Measurements from ENCODE around the gene KRT77. TPM values are rescaled to one million over a fixed set of nuclear protein-coding genes. Genes with fewer than 3 reads are reported as not detected.
"Not testable (repeated sequence)": the region's sequence is repeated elsewhere in the genome, so short reads cannot be mapped to it uniquely, and the experiment has no call there.

The KRT77 gene
- total RNA-seq, 1 experiment from 2014 or later: not detected

DNA sequence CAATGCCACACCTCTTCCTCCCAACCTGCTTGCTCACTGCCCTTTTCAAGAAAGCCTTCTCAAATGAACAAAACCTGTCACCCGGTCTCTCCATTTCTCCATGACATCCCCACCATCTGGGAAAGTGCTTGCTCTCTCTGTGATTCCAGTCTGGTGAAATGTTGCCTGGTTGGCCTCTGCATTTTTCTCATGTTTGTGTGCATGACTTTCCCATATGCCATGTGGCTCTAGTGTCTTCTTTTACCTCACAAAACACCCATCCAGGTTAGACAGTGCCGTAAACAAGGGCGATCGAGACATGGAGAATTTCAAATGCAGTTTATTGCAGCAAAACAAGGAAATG lies 28.9 kb downstream of the KRT77 start:
- peak in 1 of 2 experiments; percentile 91 for DNase-seq (ENCODE audit: low read depth in 1 of 2, low spot score in 2 of 2)
- Histone ChIP-seq H3K27me3 (replicated peaks) (no peaks in the 10 kb centered on the region), H3K36me3 (peaks cover 77% of the 10 kb centered on the region), H3K9me3 (replicated peaks) (peaks cover 15% of the 10 kb centered on the region), H3K4me3 (no peak overlapping the region), H3K27ac (no peak overlapping the region), H3K4me1 (replicated peaks) (peaks cover 13% of the 10 kb centered on the region)

- H3K27ac ChIP-seq: no peak overlapping the region
- DNase-seq (ENCODE audit: low read depth in 1 of 2, low spot score in 2 of 2): peak in 1 of 2 experiments; percentile 74
These were observed 29.5 kb downstream of the KRT77 start for GRCh38 chr12:52673713-52674432.

DNA sequence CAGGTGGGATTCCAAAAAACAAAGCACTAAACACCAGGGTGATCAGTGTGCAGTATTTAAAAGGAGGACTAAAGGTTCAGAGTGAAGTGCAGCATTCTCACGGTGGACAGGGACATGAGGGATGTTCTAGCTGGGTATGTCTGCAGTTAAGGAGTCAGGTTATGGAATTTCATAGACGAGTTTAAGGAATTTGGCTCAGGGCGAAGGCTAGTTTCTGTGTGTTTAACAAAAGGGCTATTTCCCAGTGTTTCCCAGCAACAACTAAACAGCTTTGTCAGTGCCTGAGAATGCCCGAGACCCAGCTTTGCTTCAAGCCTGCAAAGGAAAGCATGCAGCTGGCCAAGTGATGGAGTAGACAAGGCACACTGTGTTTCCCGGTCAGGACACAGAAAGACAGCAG lies 30.1 kb downstream of the KRT77 start:
- Histone ChIP-seq H3K4me3 (no peak overlapping the region), H3K27ac (no peak overlapping the region), H3K27me3 (replicated peaks) (no peaks in the 10 kb centered on the region), H3K4me1 (replicated peaks) (peaks cover 13% of the 10 kb centered on the region), H3K36me3 (peaks cover 86% of the 10 kb centered on the region), H3K9me3 (replicated peaks) (peaks cover 13% of the 10 kb centered on the region)
- DNase-seq (ENCODE audit: low read depth in 1 of 2, low spot score in 2 of 2): peak; percentile 78 to 93

More at GRCh38 chr12:52673713-52674432, 29.5 kb downstream of the KRT77 start:
- Histone ChIP-seq H3K4me3 (no peak overlapping the region), H3K27me3 (replicated peaks) (no peaks in the 10 kb centered on the region), H3K36me3 (peaks cover 80% of the 10 kb centered on the region), H3K9me3 (replicated peaks) (peaks cover 13% of the 10 kb centered on the region), H3K4me1 (replicated peaks) (peaks cover 13% of the 10 kb centered on the region)

GRCh38 chr12:52672321-52672933 lies 30.9 kb downstream of the KRT77 start:
- DNase-seq (ENCODE audit: low read depth in 1 of 2, low spot score in 2 of 2): peak; percentile 92 to 99
- Histone ChIP-seq H3K27ac (peak overlapping the region; percentile 0; the same call in 1 of the 2 replicates), H3K27me3 (replicated peaks) (no peaks in the 10 kb centered on the region), H3K36me3 (peaks cover 90% of the 10 kb centered on the region), H3K4me1 (replicated peaks) (peaks cover 13% of the 10 kb centered on the region), H3K4me3 (no peak overlapping the region), H3K9me3 (replicated peaks) (peaks cover 13% of the 10 kb centered on the region)

GRCh38 chr12:52670961-52671360 lies 32.4 kb downstream of the KRT77 start:
- Histone ChIP-seq H3K27me3 (replicated peaks) (no peaks in the 10 kb centered on the region), H3K36me3 (peaks cover 75% of the 10 kb centered on the region), H3K4me3 (no peak overlapping the region), H3K27ac (no peak overlapping the region), H3K9me3 (replicated peaks) (peaks cover 5% of the 10 kb centered on the region; the same call in 1 of the 2 replicates), H3K4me1 (replicated peaks) (peaks cover 13% of the 10 kb centered on the region)
- peak in 1 of 2 experiments; percentile 88 for DNase-seq (ENCODE audit: low read depth in 1 of 2, low spot score in 2 of 2)

DNA sequence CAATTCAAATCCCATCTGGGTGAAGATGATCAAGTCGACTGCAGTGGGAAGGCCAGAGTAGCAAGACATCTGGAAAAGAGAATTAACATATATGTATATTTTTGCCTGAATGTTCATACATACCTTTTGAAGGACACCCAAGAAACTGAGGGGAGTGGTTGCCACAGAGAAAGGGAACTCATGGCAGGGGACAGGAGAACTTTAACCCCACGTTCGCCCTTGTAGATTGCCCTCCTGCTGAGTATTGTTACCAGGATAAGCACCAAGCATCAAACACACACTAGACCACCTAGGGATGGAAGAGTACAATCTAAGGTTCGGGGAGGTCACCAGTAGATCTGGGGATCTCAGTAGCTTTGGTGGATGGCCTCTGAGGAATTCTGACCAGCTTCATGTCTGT lies 32.8 kb downstream of the KRT77 start:
- H3K4me1 ChIP-seq (replicated peaks): peaks cover 13% of the 10 kb centered on the region
- no peak overlapping the region for H3K4me3 ChIP-seq
- H3K9me3 ChIP-seq (replicated peaks): peaks cover 5% of the 10 kb centered on the region; the same call in 1 of the 2 replicates
- DNase-seq (ENCODE audit: low read depth in 1 of 2, low spot score in 2 of 2): peak; percentile 79 to 90
- H3K27me3 ChIP-seq (replicated peaks): no peaks in the 10 kb centered on the region
- peaks cover 70% of the 10 kb centered on the region for H3K36me3 ChIP-seq
- H3K27ac ChIP-seq: no peak overlapping the region

GRCh38 chr12:52669941-52670340 lies 33.4 kb downstream of the KRT77 start:
- H3K4me1 ChIP-seq (replicated peaks): peaks cover 13% of the 10 kb centered on the region
- peaks cover 65% of the 10 kb centered on the region for H3K36me3 ChIP-seq
- H3K27ac ChIP-seq; H3K9me3 ChIP-seq (replicated peaks); H3K4me3 ChIP-seq; H3K27me3 ChIP-seq (replicated peaks): not testable (repeated sequence)
- peak in 1 of 2 experiments; percentile 91 for DNase-seq (ENCODE audit: low read depth in 1 of 2, low spot score in 2 of 2)

DNA sequence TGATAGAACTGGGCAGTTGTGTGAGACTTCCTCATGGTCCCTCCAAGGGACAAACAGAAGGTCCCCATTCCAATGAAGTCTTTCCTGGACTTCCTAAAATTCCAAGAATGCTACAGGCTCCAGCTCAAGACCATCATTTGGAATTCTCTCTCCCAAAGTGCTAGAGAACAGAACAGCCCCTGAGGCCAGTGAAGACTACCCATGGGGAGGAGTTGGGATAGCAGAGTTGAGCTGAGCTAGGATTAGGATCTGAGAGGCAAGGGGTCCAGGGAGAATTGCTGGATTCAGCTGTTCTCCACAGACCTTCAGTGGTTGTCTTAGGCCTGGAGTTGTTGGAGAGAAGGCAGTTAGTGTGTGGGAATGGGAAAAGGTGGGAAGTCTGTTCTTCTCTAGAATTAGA lies 33.9 kb downstream of the KRT77 start:
- Histone ChIP-seq H3K36me3 (peaks cover 60% of the 10 kb centered on the region), H3K4me1 (replicated peaks) (peaks cover 13% of the 10 kb centered on the region), H3K27ac (no peak overlapping the region), H3K4me3 (no peak overlapping the region), H3K9me3 (replicated peaks) (peaks cover 5% of the 10 kb centered on the region; the same call in 1 of the 2 replicates), H3K27me3 (replicated peaks) (no peaks in the 10 kb centered on the region)
- DNase-seq (ENCODE audit: low read depth in 1 of 2, low spot score in 2 of 2): peak; percentile 80 to 91

DNA sequence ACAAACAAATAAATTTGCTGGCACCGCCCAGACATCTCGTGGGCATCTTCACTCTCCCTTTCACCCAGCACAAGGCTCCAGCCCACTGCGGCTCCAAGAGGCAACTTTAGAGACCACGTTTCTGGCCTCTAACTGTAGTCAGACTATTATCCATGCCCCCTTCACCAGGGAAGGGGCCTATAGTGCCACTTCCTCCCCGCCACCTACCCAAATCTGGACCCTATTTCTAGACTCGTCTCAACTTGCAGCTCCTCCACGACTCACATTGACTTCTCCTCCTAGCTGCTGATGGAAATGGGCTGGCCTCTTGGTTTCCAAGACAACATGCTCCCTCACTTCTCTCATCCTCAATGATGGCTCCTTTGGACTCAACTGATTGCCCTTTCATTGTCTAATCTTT lies 35.4 kb downstream of the KRT77 start:
- peak in 1 of 2 experiments; percentile 95 for DNase-seq (ENCODE audit: low read depth in 1 of 2, low spot score in 2 of 2)
- H3K36me3 ChIP-seq: peaks cover 45% of the 10 kb centered on the region
- no peaks in the 10 kb centered on the region for H3K27me3 ChIP-seq (replicated peaks)
- H3K27ac ChIP-seq: no peak overlapping the region
- H3K9me3 ChIP-seq (replicated peaks): no peaks in the 10 kb centered on the region; the same call in 1 of the 2 replicates
- H3K4me3 ChIP-seq: no peak overlapping the region
- peaks cover 13% of the 10 kb centered on the region for H3K4me1 ChIP-seq (replicated peaks)

- no peaks in the 10 kb centered on the region for H3K27me3 ChIP-seq (replicated peaks)
- H3K9me3 ChIP-seq (replicated peaks): no peaks in the 10 kb centered on the region; the same call in 1 of the 2 replicates
- H3K4me1 ChIP-seq (replicated peaks): peaks cover 9% of the 10 kb centered on the region
- peaks cover 40% of the 10 kb centered on the region for H3K36me3 ChIP-seq
- H3K27ac ChIP-seq: no peak overlapping the region
- no peak for DNase-seq (ENCODE audit: low read depth in 1 of 2, low spot score in 2 of 2)
- H3K4me3 ChIP-seq: no peak overlapping the region
These were observed 35.8 kb downstream of the KRT77 start for GRCh38 chr12:52667509-52667908.

GRCh38 chr12:52666471-52666870 lies 36.9 kb downstream of the KRT77 start:
- Histone ChIP-seq H3K27ac (no peak overlapping the region), H3K27me3 (replicated peaks) (peaks cover 4% of the 10 kb centered on the region; the same call in 1 of the 2 replicates), H3K4me3 (no peak overlapping the region), H3K4me1 (replicated peaks) (no peaks in the 10 kb centered on the region), H3K9me3 (replicated peaks) (no peaks in the 10 kb centered on the region; the same call in 1 of the 2 replicates), H3K36me3 (peaks cover 34% of the 10 kb centered on the region)
- DNase-seq (ENCODE audit: low read depth in 1 of 2, low spot score in 2 of 2): no peak

DNA sequence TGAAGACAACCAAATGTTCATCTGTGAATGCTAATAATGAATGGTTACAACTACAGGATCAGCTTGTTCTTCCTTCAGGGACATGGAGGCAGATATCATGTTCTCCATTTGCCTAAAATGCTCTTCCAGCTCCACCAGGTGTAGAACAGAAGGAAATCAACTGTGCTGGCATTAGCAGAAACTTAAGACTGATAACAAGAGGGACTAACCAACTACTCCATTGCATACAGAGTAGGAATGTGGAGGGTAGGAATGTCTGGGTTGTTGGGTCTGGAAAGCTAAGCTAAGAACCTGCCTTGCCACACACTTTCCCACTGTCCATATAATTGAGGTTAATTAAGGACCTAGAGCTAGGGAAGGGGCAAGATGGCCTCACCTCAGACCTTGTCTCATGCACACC lies 39.9 kb downstream of the KRT77 start:
- H3K9me3 ChIP-seq (replicated peaks): no peaks in the 10 kb centered on the region
- H3K4me3 ChIP-seq: no peak overlapping the region
- no peak overlapping the region for H3K27ac ChIP-seq
- DNase-seq (ENCODE audit: low read depth in 1 of 2, low spot score in 2 of 2): no peak
- H3K36me3 ChIP-seq: peaks cover 7% of the 10 kb centered on the region
- H3K4me1 ChIP-seq (replicated peaks): no peaks in the 10 kb centered on the region
- peaks cover 12% of the 10 kb centered on the region for H3K27me3 ChIP-seq (replicated peaks)

- DNase-seq (ENCODE audit: low read depth in 1 of 2, low spot score in 2 of 2): no peak
- Histone ChIP-seq H3K27ac (no peak overlapping the region), H3K4me3 (no peak overlapping the region), H3K9me3 (replicated peaks) (no peaks in the 10 kb centered on the region), H3K4me1 (replicated peaks) (no peaks in the 10 kb centered on the region), H3K36me3 (peaks cover 2% of the 10 kb centered on the region), H3K27me3 (replicated peaks) (peaks cover 12% of the 10 kb centered on the region)
These were observed 40.5 kb downstream of the KRT77 start for GRCh38 chr12:52662918-52663229.

GRCh38 chr12:52662093-52662917 lies 41.0 kb downstream of the KRT77 start:
- H3K9me3 ChIP-seq (replicated peaks): no peaks in the 10 kb centered on the region
- no peaks in the 10 kb centered on the region for H3K4me1 ChIP-seq (replicated peaks)
- no peak overlapping the region for H3K27ac ChIP-seq
- no peaks in the 10 kb centered on the region for H3K36me3 ChIP-seq
- H3K4me3 ChIP-seq: no peak overlapping the region
- H3K27me3 ChIP-seq (replicated peaks): peaks cover 12% of the 10 kb centered on the region
- DNase-seq (ENCODE audit: low read depth in 1 of 2, low spot score in 2 of 2): no peak
